ENCODE results near the gene MARCHF3. TPM values are rescaled to one million over a fixed set of nuclear protein-coding genes. Genes with fewer than 3 reads are reported as not detected.
"Not testable (repeated sequence)": the region's sequence is repeated elsewhere in the genome, so short reads cannot be mapped to it uniquely, and the experiment has no call there.

Gene MARCHF3
- total and polyA plus RNA-seq, 5 donors: 11.0 to 27.0 (median 16.3) TPM

GRCh38 chr5:127066721-127067120 lies 36.4 kb upstream of the MARCHF3 start:
- intact Hi-C loops (cut with DNase I): no loop called here
- Histone ChIP-seq H3K4me3 (ENCODE audit: low read length) (no peak overlapping the region), H3K4me1 (ENCODE audit: control insufficient read depth, insufficient read depth, low read length) (no peaks in the 10 kb centered on the region), H3K27me3 (ENCODE audit: control insufficient read depth, insufficient read depth) (no peaks in the 10 kb centered on the region), H3K27ac (ENCODE audit: low read length) (no peak overlapping the region), H3K9me3 (ENCODE audit: control insufficient read depth, low read length) (no peaks in the 10 kb centered on the region)
- DNase-seq (no peak), ATAC-seq (no peak)

- no peak for ATAC-seq
Measured at GRCh38 chr5:127064253-127064840, 34.0 kb upstream of the MARCHF3 start.

GRCh38 chr5:127063257-127063913 lies 33.0 kb upstream of the MARCHF3 start:
- DNase-seq (no peak), ATAC-seq (no peak)
- Histone ChIP-seq H3K4me3 (ENCODE audit: low read length) (no peak overlapping the region), H3K27ac (ENCODE audit: low read length) (no peak overlapping the region), H3K4me1 (ENCODE audit: control insufficient read depth, insufficient read depth, low read length) (no peaks in the 10 kb centered on the region), H3K9me3 (ENCODE audit: control insufficient read depth, low read length) (no peaks in the 10 kb centered on the region), H3K27me3 (ENCODE audit: control insufficient read depth, insufficient read depth) (no peaks in the 10 kb centered on the region)
- intact Hi-C loops (cut with DNase I): no loop called here
- 69% methylated on average over 2 of the region's 2 CpGs for WGBS

More at GRCh38 chr5:127064253-127064840, 34.0 kb upstream of the MARCHF3 start:
- Histone ChIP-seq H3K27ac (ENCODE audit: low read length) (no peak overlapping the region), H3K27me3 (ENCODE audit: control insufficient read depth, insufficient read depth) (no peaks in the 10 kb centered on the region), H3K4me1 (ENCODE audit: control insufficient read depth, insufficient read depth, low read length) (no peaks in the 10 kb centered on the region), H3K9me3 (ENCODE audit: control insufficient read depth, low read length) (no peaks in the 10 kb centered on the region), H3K4me3 (ENCODE audit: low read length) (no peak overlapping the region)
- no peak for DNase-seq
- intact Hi-C loops (cut with DNase I): no loop called here
- 94% methylated on average over 4 of the region's 4 CpGs for WGBS

GRCh38 chr5:127061956-127062355 lies 31.6 kb upstream of the MARCHF3 start:
- no peaks in the 10 kb centered on the region for H3K4me1 ChIP-seq (ENCODE audit: control insufficient read depth, insufficient read depth, low read length)
- ATAC-seq (no peak), DNase-seq (no peak)
- no peak overlapping the region for H3K4me3 ChIP-seq (ENCODE audit: low read length)
- intact Hi-C loops (cut with DNase I): no loop called here
- WGBS: 75% methylated on average over 1 of the region's 1 CpG
- H3K27ac ChIP-seq (ENCODE audit: low read length): no peak overlapping the region
- H3K27me3 ChIP-seq (ENCODE audit: control insufficient read depth, insufficient read depth): no peaks in the 10 kb centered on the region
- no peaks in the 10 kb centered on the region for H3K9me3 ChIP-seq (ENCODE audit: control insufficient read depth, low read length)

- no peak overlapping the region for H3K4me3 ChIP-seq (ENCODE audit: low read length)
- DNase-seq (no peak), ATAC-seq (no peak)
- no peaks in the 10 kb centered on the region for H3K4me1 ChIP-seq (ENCODE audit: control insufficient read depth, insufficient read depth, low read length)
- no peaks in the 10 kb centered on the region for H3K27me3 ChIP-seq (ENCODE audit: control insufficient read depth, insufficient read depth)
- H3K9me3 ChIP-seq (ENCODE audit: control insufficient read depth, low read length): no peaks in the 10 kb centered on the region
- intact Hi-C loops (cut with DNase I): no loop called here
- whole genome bisulfite sequencing: 98% methylated on average over 1 of the region's 1 CpG
- H3K27ac ChIP-seq (ENCODE audit: low read length): no peak overlapping the region
Measured at GRCh38 chr5:127061537-127061936, 31.2 kb upstream of the MARCHF3 start.

- intact Hi-C loops (cut with DNase I): no loop called here
- Histone ChIP-seq H3K9me3 (ENCODE audit: control insufficient read depth, low read length) (no peaks in the 10 kb centered on the region), H3K27ac (ENCODE audit: low read length) (no peak overlapping the region), H3K4me3 (ENCODE audit: low read length) (no peak overlapping the region), H3K27me3 (ENCODE audit: control insufficient read depth, insufficient read depth) (no peaks in the 10 kb centered on the region), H3K4me1 (ENCODE audit: control insufficient read depth, insufficient read depth, low read length) (no peaks in the 10 kb centered on the region)
- WGBS: 61% methylated on average over 1 of the region's 1 CpG
- DNase-seq (no peak), ATAC-seq (no peak)
Measured at GRCh38 chr5:127060470-127060985, 30.2 kb upstream of the MARCHF3 start.

GRCh38 chr5:127056896-127057295 lies 26.5 kb upstream of the MARCHF3 start:
- H3K4me1 ChIP-seq (ENCODE audit: control insufficient read depth, insufficient read depth, low read length): no peaks in the 10 kb centered on the region
- no peak overlapping the region for H3K27ac ChIP-seq (ENCODE audit: low read length)
- intact Hi-C loops (cut with DNase I): no loop called here
- ATAC-seq (no peak), DNase-seq (no peak)
- H3K4me3 ChIP-seq (ENCODE audit: low read length): no peak overlapping the region
- no peaks in the 10 kb centered on the region for H3K9me3 ChIP-seq (ENCODE audit: control insufficient read depth, low read length)
- WGBS: 77% methylated on average over 2 of the region's 2 CpGs
- no peaks in the 10 kb centered on the region for H3K27me3 ChIP-seq (ENCODE audit: control insufficient read depth, insufficient read depth)

GRCh38 chr5:127055880-127056653 lies 25.7 kb upstream of the MARCHF3 start:
- no peak overlapping the region for H3K4me3 ChIP-seq (ENCODE audit: low read length)
- H3K9me3 ChIP-seq (ENCODE audit: control insufficient read depth, low read length): no peaks in the 10 kb centered on the region
- ATAC-seq: no peak
- intact Hi-C loops (cut with DNase I): no loop called here
- 91% methylated on average over 3 of the region's 3 CpGs for WGBS
- H3K27ac ChIP-seq (ENCODE audit: low read length): no peak overlapping the region
- no peak for DNase-seq
- no peaks in the 10 kb centered on the region for H3K27me3 ChIP-seq (ENCODE audit: control insufficient read depth, insufficient read depth)
- H3K4me1 ChIP-seq (ENCODE audit: control insufficient read depth, insufficient read depth, low read length): no peaks in the 10 kb centered on the region

GRCh38 chr5:127053551-127053950 lies 23.2 kb upstream of the MARCHF3 start:
- intact Hi-C loops (cut with DNase I); ATAC-seq; H3K4me3 ChIP-seq (ENCODE audit: low read length); DNase-seq; H3K27me3 ChIP-seq (ENCODE audit: control insufficient read depth, insufficient read depth); H3K27ac ChIP-seq (ENCODE audit: low read length); H3K9me3 ChIP-seq (ENCODE audit: control insufficient read depth, low read length); H3K4me1 ChIP-seq (ENCODE audit: control insufficient read depth, insufficient read depth, low read length): not testable (repeated sequence)
- 96% methylated on average over 6 of the region's 6 CpGs for WGBS

- intact Hi-C loops (cut with DNase I): no loop called here
- 93% methylated on average over 3 of the region's 3 CpGs for WGBS
- Histone ChIP-seq H3K4me3 (ENCODE audit: low read length) (no peak overlapping the region), H3K27me3 (ENCODE audit: control insufficient read depth, insufficient read depth) (no peaks in the 10 kb centered on the region), H3K9me3 (ENCODE audit: control insufficient read depth, low read length) (no peaks in the 10 kb centered on the region), H3K4me1 (ENCODE audit: control insufficient read depth, insufficient read depth, low read length) (no peaks in the 10 kb centered on the region), H3K27ac (ENCODE audit: low read length) (no peak overlapping the region)
- ATAC-seq: no peak
- no peak for DNase-seq
Measured at GRCh38 chr5:127053049-127053448, 22.7 kb upstream of the MARCHF3 start.

GRCh38 chr5:127051591-127051990 lies 21.2 kb upstream of the MARCHF3 start:
- intact Hi-C loops (cut with DNase I): no loop called here
- WGBS: 90% methylated on average over 1 of the region's 1 CpG
- H3K27ac ChIP-seq (ENCODE audit: low read length): no peak overlapping the region
- H3K4me3 ChIP-seq (ENCODE audit: low read length): no peak overlapping the region
- ATAC-seq (no peak), DNase-seq (no peak)
- H3K9me3 ChIP-seq (ENCODE audit: control insufficient read depth, low read length): no peaks in the 10 kb centered on the region
- no peaks in the 10 kb centered on the region for H3K4me1 ChIP-seq (ENCODE audit: control insufficient read depth, insufficient read depth, low read length)
- H3K27me3 ChIP-seq (ENCODE audit: control insufficient read depth, insufficient read depth): no peaks in the 10 kb centered on the region
